Peyer's patch (tissue), 4 donors: ENCODE results near the gene IMPA2.

ENCODE experiments used
- POLR2A ChIP-seq, 2 donors: fragments of 450-650 bp; IDR thresholded peaks; one replicate each; pipeline ENCODE4 v1.5.1; 2017; ENCODE audit warnings: antibody characterized with exemption in 2 of 2, mild to moderate bottlenecking in 2 of 2, moderate library complexity in 2 of 2
- TF ChIP-seq, protein P1 (sequence below), 6 experiments: fragments of 450-650 bp in 4 of 6; fragments of 200-600 bp in 2 of 6; sonication (generic) in 1 of 6; IDR thresholded peaks; one replicate each; pipeline ENCODE4 v1.5.1; 2017 to 2019; ENCODE audit warnings: antibody characterized with exemption in 6 of 6, mild to moderate bottlenecking in 3 of 6, moderate library complexity in 1 of 6

DNA sequence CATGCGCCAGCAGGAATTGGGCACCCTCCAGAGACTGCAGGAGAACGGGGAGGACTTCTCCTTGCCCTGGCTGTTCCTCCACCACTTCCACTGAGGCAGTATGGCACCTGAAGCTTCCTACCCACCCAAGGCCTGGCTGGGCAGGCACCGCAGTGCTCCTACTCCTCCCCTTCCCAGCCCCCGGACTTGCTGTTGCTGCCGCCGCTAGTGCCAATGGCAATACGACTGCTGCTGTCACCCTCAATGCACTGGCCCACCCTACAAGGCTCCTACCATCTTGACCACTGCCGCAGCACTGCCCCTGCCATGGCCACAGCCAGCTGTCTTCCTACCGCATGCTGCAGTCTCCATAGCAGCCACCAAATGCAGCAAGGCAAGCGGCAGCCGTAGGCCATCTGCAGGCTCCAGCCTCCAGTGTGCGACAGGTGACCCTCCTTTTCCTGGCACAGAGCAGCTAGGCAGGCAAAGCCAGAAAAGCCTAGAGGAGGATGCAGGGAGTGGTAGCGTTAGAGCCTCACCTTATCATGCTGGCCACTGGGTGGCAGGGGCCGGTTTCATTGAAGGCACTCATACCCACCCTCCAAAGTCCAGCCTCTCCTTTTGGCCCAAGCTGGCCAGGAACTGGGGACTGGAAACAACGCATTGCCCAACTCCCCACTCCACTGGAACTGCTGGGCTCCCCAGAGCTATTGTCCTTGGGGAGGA lies 64.9 kb downstream of the IMPA2 start:
- TF ChIP-seq, protein P1, sequence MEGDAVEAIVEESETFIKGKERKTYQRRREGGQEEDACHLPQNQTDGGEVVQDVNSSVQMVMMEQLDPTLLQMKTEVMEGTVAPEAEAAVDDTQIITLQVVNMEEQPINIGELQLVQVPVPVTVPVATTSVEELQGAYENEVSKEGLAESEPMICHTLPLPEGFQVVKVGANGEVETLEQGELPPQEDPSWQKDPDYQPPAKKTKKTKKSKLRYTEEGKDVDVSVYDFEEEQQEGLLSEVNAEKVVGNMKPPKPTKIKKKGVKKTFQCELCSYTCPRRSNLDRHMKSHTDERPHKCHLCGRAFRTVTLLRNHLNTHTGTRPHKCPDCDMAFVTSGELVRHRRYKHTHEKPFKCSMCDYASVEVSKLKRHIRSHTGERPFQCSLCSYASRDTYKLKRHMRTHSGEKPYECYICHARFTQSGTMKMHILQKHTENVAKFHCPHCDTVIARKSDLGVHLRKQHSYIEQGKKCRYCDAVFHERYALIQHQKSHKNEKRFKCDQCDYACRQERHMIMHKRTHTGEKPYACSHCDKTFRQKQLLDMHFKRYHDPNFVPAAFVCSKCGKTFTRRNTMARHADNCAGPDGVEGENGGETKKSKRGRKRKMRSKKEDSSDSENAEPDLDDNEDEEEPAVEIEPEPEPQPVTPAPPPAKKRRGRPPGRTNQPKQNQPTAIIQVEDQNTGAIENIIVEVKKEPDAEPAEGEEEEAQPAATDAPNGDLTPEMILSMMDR (IDR thresholded peaks at IDR 0.05): no peak
- no peak for TF ChIP-seq POLR2A (IDR thresholded peaks at IDR 0.05)
